ENCODE results near the gene CELF3.
"Not testable (repeated sequence)": the region's sequence is repeated elsewhere in the genome, so short reads cannot be mapped to it uniquely, and the experiment has no call there.

CELF3 gene

DNA sequence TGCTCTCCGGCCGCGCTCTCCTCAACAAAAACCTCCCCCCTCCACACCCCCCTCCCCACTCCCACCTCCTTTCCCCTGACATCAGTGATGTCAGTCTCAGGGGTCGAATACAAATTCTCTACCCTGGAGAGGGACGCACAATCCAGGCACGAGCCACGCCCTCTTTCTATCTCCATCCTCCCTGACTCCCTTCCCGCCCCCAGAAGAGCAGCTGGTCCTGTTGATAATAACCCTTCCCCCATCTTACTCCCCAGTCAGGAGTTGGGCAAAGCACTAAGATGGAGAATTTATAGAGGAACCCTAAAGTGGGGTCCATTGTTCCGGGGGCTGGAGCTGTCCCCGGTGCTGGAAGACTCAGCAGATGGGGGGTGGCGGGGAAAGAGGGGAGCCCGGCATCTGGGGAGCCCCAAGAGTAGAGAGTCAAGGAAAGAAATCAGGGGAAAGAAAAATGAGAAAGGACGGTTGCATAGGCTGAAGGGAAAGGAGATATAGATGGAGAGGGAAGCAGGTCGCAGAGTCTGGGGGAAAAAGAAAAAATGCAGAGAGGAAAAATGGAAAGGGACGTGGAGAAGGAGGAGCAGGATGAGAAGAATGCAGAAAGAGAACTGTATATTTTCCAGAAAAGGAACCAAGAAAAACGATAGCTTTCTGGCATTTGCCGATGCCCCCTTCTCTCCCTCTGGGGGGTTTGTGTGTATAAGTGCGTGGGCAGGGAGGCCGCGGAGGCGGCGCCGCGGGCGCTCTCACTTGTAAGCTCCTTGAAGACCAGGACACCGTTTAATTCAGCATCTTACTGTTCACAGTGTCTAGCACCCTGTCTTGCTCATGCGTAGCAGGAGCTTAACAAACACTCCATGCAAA lies at the start of gene CELF3:
TSS of gene CELF3 (minus strand) at position 33 of the 861 bp plus-strand sequence. CDS start 783 bp downstream, outside the sequence.
- DNase-seq (ENCODE audit: low spot score): no peak

DNA sequence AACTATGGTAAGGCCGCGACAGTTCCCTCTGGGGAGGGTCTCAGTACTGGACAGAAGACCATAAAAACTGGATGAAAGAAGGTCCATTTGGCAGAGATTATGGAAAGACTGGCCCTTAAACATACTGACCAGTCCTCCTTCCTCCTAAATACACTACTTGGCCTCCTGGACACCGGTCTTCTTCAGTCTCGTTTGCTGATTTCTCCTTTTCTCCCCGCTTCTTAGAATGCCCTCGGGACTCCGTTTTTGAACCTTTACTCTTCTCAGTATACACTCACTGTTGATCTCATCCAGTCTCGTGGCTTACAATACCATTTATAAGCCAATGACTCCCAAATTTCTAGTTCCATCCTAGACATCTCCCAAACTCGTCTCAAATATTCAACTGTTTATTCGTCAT lies 47.4 kb upstream of the CELF3 start:
- DNase-seq (ENCODE audit: low spot score): no peak

DNA sequence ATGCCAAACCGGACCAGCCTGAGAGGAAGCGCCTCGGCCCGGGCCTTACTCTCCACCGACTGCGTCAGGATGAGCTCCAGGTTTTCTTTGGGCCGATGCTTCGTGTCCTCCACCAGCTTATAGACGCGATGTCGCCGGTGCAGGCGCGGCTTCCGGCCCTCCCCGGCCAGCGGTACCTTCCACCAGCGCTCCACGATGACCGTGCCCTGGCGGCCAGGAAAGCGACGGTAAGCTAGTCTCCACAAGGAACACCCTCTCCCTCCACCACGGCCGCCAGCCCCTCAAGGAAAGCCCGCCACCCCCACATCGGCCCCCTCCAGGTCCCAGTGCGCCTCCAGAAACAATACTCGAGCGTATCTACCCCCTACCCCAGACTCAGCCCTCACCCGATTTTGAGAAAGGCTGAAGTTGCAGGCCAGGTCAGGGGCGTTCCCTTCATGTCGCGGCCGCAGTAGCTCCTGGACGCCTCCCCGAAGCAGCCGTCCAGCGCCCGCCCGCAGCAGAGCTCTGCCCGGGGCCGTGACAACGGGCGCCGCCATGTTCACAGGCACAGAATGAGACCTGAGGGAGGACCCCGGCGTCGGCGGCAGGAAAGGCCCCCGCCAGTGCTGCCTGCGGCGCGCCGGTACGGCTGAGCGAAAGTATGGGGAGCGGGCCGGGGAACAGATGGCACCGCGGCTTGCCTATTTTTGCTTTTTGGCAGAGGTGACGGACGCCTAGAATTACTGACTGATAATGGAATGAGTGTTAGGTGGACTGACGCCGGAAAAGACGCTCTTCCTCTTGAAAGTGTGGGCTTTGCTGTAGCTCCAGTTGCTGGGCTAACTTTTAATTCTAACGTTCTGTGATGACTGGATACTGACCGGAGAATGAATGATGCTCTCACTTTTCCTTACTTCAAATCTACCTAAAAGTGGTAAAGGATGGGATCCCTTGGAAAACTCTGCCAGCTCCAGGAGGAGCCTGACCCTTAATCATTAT lies 46.6 kb upstream of the CELF3 start, which contains the start of gene MRPL9:
TSS of gene MRPL9 (minus strand) at position 556 of the 981 bp plus-strand sequence. CDS start at position 539, 17 bp downstream.
- peak; percentile 91 for DNase-seq (ENCODE audit: low spot score)

DNA sequence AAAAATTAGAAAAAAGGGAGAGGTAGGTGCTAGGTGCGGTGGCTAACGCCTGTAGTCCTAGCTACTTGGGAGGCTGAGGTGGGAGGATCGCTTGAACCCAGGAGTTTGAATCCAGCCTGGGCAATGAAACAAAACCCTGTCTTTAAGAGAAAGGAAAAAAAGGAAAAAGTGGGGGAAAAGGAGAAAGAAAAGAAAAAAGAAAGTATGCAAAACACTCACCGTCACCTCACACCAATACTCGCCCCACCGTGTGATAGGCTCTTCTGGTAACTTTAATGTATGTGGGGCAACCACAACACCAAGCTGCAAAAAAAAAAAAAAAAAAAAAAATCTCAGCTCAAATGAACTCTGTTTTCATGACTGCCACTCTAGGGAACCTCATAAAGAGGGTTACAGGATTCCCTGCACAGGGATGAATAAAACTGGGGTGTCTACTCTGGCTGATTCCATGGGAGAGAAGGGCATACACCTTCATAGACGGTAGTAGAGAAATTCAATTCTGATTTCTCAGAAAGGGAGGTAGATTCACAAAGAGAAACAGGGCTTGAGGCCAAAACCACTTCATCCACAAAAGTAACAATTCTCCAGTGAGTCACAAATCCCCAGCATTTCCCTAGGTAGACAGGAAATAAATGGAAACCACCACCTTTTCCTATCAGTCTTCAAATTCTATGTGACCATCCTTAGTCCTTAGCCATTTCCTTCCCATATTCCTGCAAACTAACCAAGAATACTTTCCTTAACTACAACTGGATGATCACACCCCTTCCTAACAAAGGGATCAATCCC lies 44.2 kb upstream of the CELF3 start:
- no peak for DNase-seq (ENCODE audit: low spot score)

DNA sequence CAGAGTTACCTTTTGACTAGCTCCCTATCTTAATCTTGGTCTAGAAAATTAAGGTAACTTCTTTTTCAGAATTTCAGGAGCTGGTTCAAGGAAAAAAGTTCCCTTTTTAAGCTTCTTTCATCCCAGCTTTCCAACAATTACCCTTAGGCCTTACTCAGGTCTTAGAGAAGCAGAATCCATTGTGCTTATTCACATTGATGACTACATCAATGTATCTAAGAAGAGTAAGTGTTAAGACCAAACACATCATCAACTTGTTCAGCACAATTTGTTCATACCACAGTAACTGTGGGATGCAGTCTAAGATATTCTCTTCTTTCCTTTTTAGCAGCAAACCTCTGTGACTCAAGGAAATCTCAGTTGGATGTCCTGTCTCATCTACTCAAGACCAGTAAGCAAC lies 42.6 kb upstream of the CELF3 start:
- DNase-seq (ENCODE audit: low spot score): no peak

DNA sequence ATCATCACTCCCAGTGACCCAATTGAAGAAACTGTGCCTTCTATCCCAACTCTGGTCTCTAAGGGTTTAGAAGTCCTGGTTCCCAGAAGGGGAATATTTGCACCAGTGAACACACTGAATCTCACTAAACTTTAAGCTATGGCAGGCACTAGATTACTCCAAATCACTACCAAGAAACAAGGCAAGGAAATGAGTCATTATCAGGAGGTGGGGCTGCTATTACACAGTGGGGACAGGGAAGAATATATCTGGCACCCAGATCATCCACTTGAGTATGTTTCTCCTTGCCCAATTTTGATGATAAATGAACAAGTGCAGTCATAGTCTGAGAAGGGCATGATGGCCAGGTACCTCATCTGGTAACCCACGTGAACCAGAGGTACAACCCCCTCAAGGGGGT lies 39.7 kb upstream of the CELF3 start:
- DNase-seq (ENCODE audit: low spot score): peak; percentile 33

DNA sequence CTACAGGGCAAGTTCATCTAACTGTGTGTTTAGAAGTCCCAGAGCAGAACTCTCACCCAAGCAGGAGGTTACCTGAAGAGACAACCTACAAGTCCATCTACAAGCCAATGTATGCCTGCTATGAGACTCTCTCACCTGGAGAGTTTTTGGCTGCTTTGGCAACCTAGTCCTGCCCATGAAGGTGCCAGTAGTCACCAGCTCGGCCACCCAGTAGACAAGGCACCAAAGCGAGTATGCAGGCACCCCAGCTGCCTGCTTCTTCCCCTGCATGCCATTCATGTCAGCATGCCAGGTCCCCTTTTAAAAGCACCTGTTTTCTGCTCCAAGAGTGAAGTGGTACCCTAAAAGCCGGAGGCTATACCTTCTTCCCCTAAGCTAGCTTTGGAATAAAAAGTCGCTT lies 24.9 kb upstream of the CELF3 start:
- DNase-seq (ENCODE audit: low spot score): no peak

DNA sequence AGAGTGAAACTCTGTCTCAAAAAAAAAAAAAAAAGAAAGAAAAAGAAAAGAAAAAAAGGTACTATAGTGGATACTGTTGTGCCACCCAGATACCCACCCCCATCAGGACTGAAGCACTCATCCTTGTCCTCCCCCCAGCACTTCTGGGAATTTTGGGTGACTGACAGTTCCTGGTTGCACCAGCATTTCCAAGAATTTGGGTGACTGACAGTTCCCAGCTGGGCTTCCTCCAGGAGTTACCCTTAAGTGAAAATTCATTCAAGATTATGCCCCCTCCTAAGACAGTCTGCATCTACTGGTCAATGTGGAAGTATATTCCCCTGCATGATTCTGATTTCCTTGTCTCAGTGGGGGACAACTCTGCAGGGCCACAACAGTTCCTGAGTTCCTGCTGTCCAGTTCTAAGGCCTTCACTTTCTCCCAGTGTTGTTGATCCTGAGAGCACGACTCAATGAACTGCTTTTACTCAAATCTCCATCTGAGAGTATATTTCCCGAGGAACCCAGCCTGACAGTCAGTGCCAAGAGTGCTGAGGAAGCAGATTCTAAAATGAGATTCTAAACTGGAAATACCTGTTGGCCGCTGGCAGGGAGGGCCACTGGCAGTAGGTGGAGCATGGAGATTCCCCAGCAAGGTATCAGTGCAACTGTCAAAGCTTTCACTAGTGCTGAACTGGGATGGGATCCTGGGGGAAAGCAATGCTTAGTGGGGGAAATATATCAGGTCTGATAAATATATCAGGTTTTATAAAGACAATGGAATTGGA lies 23.2 kb upstream of the CELF3 start:
- DNase-seq (ENCODE audit: low spot score): no peak

DNA sequence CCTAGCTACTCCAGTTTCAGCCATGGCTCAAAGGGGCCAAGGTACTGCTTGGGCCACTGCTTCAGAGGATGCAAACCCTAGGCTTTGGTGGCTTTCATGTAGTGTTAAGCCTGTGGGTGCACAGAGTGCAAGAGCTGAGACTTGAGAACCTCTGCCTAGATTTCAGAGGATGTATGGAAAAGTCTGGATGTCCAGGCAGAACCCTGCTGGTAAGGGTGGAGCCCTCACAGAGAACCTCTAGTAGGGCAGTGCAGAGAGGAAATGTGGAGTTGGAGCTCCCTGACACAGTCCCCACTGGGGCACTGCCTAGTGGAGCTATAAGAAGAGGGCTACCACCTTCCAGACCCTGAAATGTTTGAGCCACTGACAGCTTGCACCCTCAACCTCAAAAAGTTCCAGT lies 20.9 kb upstream of the CELF3 start:
- no peak for DNase-seq (ENCODE audit: low spot score)

DNA sequence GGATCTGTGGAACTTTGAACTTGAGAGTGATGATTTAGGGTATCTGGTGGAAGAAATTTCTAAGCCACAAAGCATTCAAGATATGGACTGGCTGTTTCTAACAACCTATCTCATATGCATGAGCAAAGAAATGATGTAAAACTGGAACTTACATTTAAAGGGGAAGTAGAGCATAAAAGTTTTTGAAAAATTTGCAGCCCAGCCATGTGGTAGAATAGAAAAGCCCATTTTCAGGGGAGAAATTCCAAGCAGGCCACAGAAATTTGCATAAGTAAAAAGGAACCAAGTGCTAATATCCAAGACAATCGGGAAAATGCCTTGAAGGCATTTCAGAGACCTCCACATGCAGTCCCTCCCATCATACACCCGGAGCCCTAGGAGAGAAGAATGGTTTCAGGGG lies 20.4 kb upstream of the CELF3 start:
- no peak for DNase-seq (ENCODE audit: low spot score)

DNA sequence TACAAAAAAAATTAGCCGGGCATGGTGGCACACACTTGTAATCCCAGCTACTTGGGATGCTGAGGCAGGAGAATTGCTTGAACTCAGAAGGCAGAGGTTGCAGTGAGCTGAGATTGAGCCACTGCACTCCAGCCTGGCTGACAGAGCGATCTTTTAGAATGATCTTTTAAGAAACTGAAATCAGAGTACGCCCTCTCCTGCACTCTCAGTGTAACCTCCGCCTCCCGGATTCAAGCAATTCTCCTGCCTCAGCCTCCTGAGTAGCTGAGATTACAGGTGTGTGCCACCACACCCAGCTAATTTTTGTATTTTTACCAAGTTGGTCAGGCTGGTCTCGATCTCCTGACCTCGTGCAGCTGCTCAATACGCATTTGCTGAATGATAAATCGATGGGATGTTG lies 17.4 kb upstream of the CELF3 start:
- DNase-seq (ENCODE audit: low spot score): not testable (repeated sequence)

DNA sequence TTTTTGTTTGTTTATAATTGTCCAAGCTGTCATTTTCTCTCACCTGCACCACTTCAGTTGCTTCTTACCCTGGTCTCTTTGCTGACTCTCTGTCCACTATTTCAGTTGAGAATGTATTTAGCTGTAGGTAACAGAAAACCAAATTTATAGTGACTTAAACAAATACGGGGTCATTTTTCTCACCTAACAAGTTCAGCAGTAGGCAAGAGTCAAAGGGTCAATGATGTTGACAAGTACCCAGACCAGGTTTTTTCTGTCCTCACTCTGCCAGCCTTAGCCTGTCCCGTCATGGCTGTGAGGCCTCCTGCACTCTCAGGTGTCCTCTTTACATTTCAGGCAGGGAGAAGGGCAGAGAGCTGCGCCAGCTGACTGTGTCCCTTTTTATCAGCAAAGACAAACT lies 16.5 kb upstream of the CELF3 start:
- DNase-seq (ENCODE audit: low spot score): no peak

DNA sequence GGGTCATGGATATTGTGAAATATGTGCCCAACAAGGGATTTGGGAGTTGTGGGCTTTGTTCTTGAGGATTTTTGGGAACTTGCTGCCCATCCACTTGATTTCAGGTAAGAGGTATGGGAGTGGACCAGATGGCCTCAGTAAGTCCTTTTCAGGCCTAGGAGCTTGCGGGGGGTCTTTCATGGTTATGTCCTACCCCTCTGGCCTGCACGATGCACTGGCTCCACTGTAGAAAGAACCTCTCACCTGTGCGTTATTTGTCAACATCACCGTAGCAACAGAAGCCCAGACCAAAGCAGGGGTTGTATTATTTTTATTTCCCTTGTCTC lies 13.3 kb upstream of the CELF3 start:
- no peak for DNase-seq (ENCODE audit: low spot score)

DNA sequence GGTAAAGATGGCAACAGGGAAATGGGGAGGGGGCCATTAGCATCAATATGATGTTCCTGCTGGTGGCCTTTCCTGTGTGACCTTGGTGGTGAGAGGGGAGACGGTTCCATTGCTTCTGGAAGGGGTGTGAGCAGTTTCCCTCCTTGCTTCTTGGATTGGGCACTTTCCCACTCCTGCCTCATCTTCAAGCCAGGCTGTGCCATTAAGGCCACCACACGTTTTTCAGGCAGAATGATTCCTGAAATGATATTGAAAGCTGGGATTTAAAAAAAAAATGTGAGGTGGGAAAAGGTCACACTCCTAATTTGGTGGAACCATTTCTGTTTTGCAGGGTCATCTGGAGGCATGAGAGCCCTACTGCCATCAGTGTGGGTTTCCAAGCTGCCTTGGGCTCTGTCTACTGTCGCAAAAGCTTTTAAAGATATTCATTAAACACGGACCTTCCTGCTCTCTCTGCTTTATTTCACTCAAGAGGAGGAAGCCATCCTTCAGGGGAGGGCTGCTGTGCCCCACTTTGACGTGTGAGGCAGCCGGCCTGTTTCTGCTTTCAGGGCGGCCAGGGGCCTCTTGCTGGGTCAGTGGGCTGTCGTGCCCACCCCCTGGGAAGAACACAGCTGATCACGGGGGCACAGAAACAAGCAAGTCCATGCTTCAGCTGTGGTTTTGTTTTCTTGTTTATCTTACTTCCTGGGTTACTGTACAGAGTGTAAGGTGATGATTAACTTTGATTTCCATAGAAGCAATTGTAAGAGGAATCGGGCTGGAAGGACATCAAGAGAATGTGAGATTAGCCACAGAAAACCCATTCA lies 12.8 kb upstream of the CELF3 start:
- DNase-seq (ENCODE audit: low spot score): no peak

DNA sequence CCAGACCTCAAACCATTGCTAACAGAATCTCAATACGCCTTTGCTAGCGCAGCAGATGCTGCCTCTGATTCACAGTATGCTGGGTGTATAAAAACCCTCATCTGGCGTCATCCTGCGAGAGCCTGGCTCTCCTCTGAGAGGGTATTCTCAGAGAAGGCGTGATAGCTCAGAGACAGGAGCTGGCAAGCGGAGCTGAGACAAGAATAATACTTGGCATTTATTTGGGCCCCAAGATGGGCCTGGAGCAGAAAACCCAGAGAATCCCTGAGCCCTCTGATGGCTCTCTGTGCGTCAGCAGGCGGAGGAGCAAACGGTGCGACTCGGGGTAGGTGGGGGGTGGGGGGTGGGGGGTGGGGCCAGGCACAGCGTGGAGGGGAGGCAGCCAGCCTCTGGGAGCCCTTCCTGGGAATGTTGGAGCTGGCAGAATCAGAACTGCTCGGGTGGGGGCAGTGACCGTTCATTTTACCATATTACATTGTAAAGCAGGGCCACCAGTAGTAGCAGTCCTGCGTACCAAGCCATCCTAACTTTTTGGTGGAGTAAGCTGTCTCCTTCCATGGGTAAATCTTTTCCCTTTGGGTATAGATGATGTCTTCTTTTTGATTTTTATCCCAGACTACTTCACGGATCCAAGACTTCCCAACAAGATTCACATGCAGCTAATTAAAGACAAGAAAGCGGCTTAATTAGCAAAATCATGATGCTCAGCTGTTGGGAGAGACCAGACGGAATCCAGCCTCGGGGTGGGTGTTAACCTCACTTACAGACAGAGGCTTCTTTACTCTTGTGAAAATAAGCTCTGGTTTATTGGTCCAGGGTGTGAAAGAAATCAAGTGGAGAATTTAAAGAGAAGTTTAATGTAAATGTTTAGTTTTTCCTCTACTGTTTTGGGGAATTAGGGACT lies 11.8 kb upstream of the CELF3 start:
- DNase-seq (ENCODE audit: low spot score): no peak

DNA sequence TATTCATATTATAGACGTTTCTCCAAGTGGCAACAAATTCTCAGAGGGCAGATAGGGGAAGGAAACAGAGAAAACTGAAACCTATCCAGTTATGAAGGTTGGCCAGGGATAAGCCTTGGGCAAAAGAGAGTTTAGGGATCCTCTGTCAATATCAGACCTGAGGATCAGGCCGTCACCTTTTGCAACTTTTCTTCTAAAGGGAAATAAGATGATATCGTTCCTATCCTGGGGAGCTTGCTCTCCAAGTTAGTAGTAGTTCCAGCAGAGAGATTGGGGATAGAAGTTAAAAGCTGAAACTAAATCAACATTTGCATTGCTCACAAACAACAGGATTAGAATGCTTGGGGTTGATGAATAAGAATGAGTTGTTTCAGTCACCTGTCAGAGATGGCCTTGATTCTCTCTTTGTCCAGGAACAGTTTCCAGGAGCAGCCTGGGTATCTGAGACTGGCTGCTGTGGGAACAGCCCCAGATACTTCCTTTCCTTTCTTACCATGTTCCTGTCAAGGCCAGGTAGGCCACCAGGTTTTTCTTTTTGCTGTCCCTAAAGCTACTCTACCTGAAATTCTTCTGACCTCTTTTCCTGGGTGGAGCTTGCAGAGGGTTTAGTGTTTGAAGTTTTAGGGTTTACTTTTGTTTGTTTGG lies 7.2 kb upstream of the CELF3 start:
- DNase-seq (ENCODE audit: low spot score): no peak

DNA sequence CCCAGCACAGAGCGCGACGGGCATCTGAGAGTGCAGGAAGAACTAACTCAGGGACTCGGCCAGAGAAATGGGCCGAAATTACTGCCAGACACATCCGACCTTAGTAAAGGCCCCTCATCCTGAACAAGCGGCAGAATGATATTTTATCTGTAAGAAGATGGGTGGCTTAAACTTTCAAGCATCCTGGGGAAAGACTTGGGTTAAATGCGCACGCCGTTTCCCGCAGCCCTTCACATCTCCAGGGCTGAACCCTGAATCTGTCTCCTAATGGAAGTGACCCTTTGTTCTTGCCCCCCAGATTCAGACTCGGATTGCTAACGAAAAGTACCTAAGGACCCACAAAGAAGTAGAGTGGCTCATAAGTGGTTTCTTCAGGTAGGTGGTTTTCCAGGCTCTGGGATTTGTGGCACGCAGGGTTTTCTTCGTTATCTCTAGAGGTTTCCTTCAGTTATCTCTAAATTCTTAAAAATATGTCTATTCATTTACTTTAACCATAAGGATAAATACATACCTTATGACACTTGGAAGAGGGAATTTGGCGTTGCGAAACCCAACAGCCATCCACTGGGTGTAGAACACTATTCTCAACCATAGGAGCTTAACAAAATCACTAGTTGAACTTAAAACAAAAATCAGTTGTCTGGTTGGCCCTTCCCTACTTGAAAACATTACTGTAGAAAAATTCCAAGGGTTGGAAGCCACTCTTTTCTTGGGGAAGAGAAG lies 5.3 kb upstream of the CELF3 start:
- no peak for DNase-seq (ENCODE audit: low spot score)

All from activated CD4-positive, alpha-beta T cell treated with anti-CD3 and anti-CD28 coated beads, Interleukin-2, Interleukin-4, amounts not matched to agents 100 ng/mL and 50 ng/mL, durations not matched to agents 16 hours and 8 hours (primary cell).